K562 (cell line): Measurements from ENCODE around the gene PRDM16. TPM values are rescaled to one million over a fixed set of nuclear protein-coding genes. Genes with fewer than 3 reads are reported as not detected.

Experiments used
- ATAC-seq: fragments of 200-7000 bp; cut with Tn5 transposase; 3 replicates; pipeline ENCODE4 v1.9.1; 2020; ENCODE audit warnings: moderate library complexity
- BruUV-seq: library from RNA; stranded (reverse); fragments of 400-500 nt; replicated peaks from 2 replicates; lab custom pipeline; 2021; lab: Mats Ljungman, UMichigan
- CTCF ChIA-PET: fragments of 300-600 bp; formaldehyde crosslinking; extraction: SDS; loops from one replicate; lab custom pipeline; 2021; ENCODE audit warnings: low intra/inter-chr PET ratio; lab: Yijun Ruan, JAX
- POLR2A ChIA-PET: fragments of 300-600, 350-650 bp; sonication (Branson Sonifier 250); formaldehyde crosslinking; extraction: SDS; loops from one replicate; lab custom pipeline; 2021; ENCODE audit warnings: antibody characterized with exemption, inconsistent platforms; lab: Yijun Ruan, JAX
- DNase-seq, 4 experiments: peaks; one replicate each; pipeline versions ENCODE4 v3.0.0 to v3.0.0-alpha.2; 2011 to 2018; ENCODE audit warnings: low spot score in 3 of 4, mixed read lengths in 3 of 4; ENCODE audit errors: extremely low read depth in 1 of 4
- FAIRE-seq: peaks from 2 replicates; lab custom pipeline; 2011; peaks lifted over from hg19 to GRCh38; lab: Jason Lieb, UNC
- H2AFZ ChIP-seq: 2 replicates; pipeline ENCODE4 v1.6.0; 2011; ENCODE audit warnings: low read depth, low read length, control low read depth, inconsistent platforms
- H3K27ac ChIP-seq: fragments of 200-600 bp; 3 replicates; pipeline ENCODE4 v1.8.0; 2011; ENCODE audit warnings: low read depth, mild to moderate bottlenecking, control low read depth, inconsistent platforms, low read length, moderate library complexity, mixed read lengths; ENCODE audit errors: extremely low read depth
- H3K27me3 ChIP-seq, 2 experiments: fragments of 300-600 bp in 1 of 2; 2 replicates in 1 of 2; 3 replicates in 1 of 2; pipeline versions ENCODE4 v1.6.0 to v1.8.0; 2011; ENCODE audit warnings: inconsistent platforms in 2 of 2, low read length in 2 of 2, mild to moderate bottlenecking in 1 of 2, mixed read lengths in 1 of 2, moderate library complexity in 1 of 2; ENCODE audit not compliant: control insufficient read depth in 2 of 2, insufficient read depth in 2 of 2
- H3K36me3 ChIP-seq: fragments of 300-600 bp; 3 replicates; pipeline ENCODE4 v1.8.0; 2011; ENCODE audit warnings: mild to moderate bottlenecking, low read length, inconsistent platforms; ENCODE audit not compliant: control insufficient read depth, insufficient read depth
- H3K4me1 ChIP-seq, 2 experiments: fragments of 200-600 bp in 1 of 2; replicated peaks in 1 of 2; 2 replicates in 1 of 2; 3 replicates in 1 of 2; pipeline versions ENCODE4 v1.5.1 to v1.8.0; 2011; ENCODE audit warnings: inconsistent platforms in 2 of 2, low read length in 2 of 2, mild to moderate bottlenecking in 1 of 2, mixed read lengths in 1 of 2, moderate library complexity in 1 of 2; ENCODE audit not compliant: control insufficient read depth in 2 of 2, insufficient read depth in 2 of 2
- H3K4me2 ChIP-seq: 2 replicates; pipeline ENCODE4 v1.6.1; 2011; ENCODE audit warnings: low read length, control low read depth, inconsistent platforms, mixed read lengths; ENCODE audit not compliant: insufficient read depth
- H3K4me3 ChIP-seq: fragments of 200-600 bp; sonication (generic), shearing (Covaris generic); 2 replicates; pipeline ENCODE4 v1.5.1; 2016; ENCODE audit warnings: control low read depth, inconsistent platforms
- H3K79me2 ChIP-seq: fragments of 200-600 bp; 3 replicates; pipeline ENCODE4 v1.8.0; 2011; ENCODE audit warnings: low read length, inconsistent platforms; ENCODE audit not compliant: control insufficient read depth, insufficient read depth
- H3K9ac ChIP-seq, 2 experiments: 2 replicates each; pipeline versions ENCODE4 v1.6.0 to v1.6.1; 2011; ENCODE audit warnings: low read depth in 2 of 2, low read length in 2 of 2, control low read depth in 1 of 2, inconsistent platforms in 1 of 2, mild to moderate bottlenecking in 1 of 2, mixed read lengths in 1 of 2; ENCODE audit not compliant: insufficient read depth in 1 of 2
- H3K9me1 ChIP-seq: one replicate; pipeline ENCODE4 v1.6.0; 2011; ENCODE audit warnings: inconsistent platforms, mild to moderate bottlenecking, low read length, moderate library complexity; ENCODE audit not compliant: control insufficient read depth, insufficient read depth
- H3K9me3 ChIP-seq: replicated peaks from 2 replicates; pipeline ENCODE4 v1.5.1; 2011; ENCODE audit warnings: low read depth, low read length, inconsistent platforms; ENCODE audit not compliant: control insufficient read depth, insufficient read depth
- H4K20me1 ChIP-seq: replicated peaks from 2 replicates; pipeline ENCODE4 v1.6.1; 2011; ENCODE audit warnings: low read length, inconsistent platforms, mixed read lengths; ENCODE audit not compliant: control insufficient read depth, insufficient read depth
- FUS ChIP-seq: fragments of 200-400 bp; formaldehyde crosslinking; optimal IDR thresholded peaks from 2 replicates; pipeline ENCODE3; 2017; ENCODE audit warnings: low read depth, low read length
- IFI16 ChIP-seq: fragments of 250-450 bp; sonication (Bioruptor Pico); IDR thresholded peaks from 2 replicates; pipeline ENCODE4 v2.1.2; 2022; ENCODE audit warnings: mild to moderate bottlenecking, inconsistent platforms
- NFIC ChIP-seq: fragments of 450-650 bp; IDR thresholded peaks from 2 replicates; pipeline ENCODE4 v1.6.1; 2017; ENCODE audit warnings: mild to moderate bottlenecking, inconsistent platforms
- RUNX1 ChIP-seq: sonication (generic); IDR thresholded peaks from 2 replicates; pipeline ENCODE4 v1.6.1; 2016; ENCODE audit warnings: antibody characterized with exemption, low read depth
- ZC3H4 ChIP-seq: sonication (generic); formaldehyde crosslinking; IDR thresholded peaks from 2 replicates; pipeline ENCODE4 v1.9.0; 2021; ENCODE audit warnings: missing genetic modification reagents, borderline replicate concordance
- ZNF121 ChIP-seq: sonication (generic); formaldehyde crosslinking; conservative IDR thresholded peaks from 2 replicates; pipeline ENCODE4 v1.8.0; 2022; ENCODE audit warnings: missing genetic modification reagents
- WGBS: fragments of 100-300 bp; shearing (Covaris generic); methylation state at CpG from one replicate; pipeline ENCODE4 v1.1.6; 2016; ENCODE audit warnings: low coverage, mixed read lengths; ENCODE audit not compliant: insufficient coverage; ENCODE audit errors: missing lambda C conversion rate; 5-methylcytosine and 5-hydroxymethylcytosine counted together
- in situ Hi-C: fragments of 300-500 bp; cut with MboI; formaldehyde crosslinking; loops from 4 replicates; pipeline ENCODE4 v1.15.0; 2018; ENCODE audit warnings: inconsistent platforms, mixed read lengths
- intact Hi-C: fragments of 100-400 bp; cut with micrococcal nuclease; formaldehyde crosslinking; loops from 2 replicates; pipeline ENCODE4 v1.14.2; 2022
- polyA plus RNA-seq, 8 experiments: library from polyadenylated mRNA; depleted of rRNA in 4 of 8; stranded (reverse) in 5 of 8; unstranded in 3 of 8; fragments of >200 nt; fragmentation: Nextera tagmentation in 2 of 8; fragmentation: Illumina TruSeq in 1 of 8; extraction: Ambion mirVana in 2 of 8; extraction: Trizol in 1 of 8; gene quantifications; 2 replicates each; pipeline versions ENCODE4 v1.2.1 to v1.2.3, GENCODE V29; 2011 to 2014; ENCODE audit warnings: inconsistent platforms in 1 of 8, missing spikeins in 1 of 8
- total RNA-seq, 7 experiments: library from RNA; depleted of rRNA in 6 of 7; stranded (reverse); fragments of >200 nt in 6 of 7; fragmentation: Illumina TruSeq in 2 of 7; extraction: Trizol in 2 of 7; gene quantifications; 2 replicates each; pipeline versions ENCODE4 v1.2.1 to v1.2.3, GENCODE V29; 2011 to 2021; ENCODE audit warnings: low replicate concordance in 1 of 7
- TF ChIP-seq, protein P1 (sequence below): fragments of 450-650 bp; IDR thresholded peaks from 2 replicates; pipeline ENCODE4 v1.6.1; 2016; ENCODE audit warnings: mild to moderate bottlenecking

The PRDM16 gene
- total and polyA plus RNA-seq, 9 of the 15 experiments (the other 6 are each of a cell fraction or from before 2014, with no cell fraction given), result 0.10 to 0.27 TPM; not detected in 7

DNA sequence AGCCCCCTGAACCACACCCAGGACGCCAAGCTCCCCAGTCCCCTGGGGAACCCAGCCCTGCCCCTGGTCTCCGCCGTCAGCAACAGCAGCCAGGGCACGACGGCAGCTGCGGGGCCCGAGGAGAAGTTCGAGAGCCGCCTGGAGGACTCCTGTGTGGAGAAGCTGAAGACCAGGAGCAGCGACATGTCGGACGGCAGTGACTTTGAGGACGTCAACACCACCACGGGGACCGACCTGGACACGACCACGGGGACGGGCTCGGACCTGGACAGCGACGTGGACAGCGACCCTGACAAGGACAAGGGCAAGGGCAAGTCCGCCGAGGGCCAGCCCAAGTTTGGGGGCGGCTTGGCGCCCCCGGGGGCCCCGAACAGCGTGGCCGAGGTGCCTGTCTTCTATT lies 342.8 kb downstream of the PRDM16 start:
- in situ Hi-C loops (no loop called here), intact Hi-C loops (no loop called here)
- Histone ChIP-seq H3K4me2 (no peak overlapping the region), H3K9me1 (no peaks in the 10 kb centered on the region), H2AFZ (no peak overlapping the region), H3K4me1 (peaks cover 0 to 14% of the 10 kb centered on the region in 2 experiments; a peak in 1 of 5 replicates), H4K20me1 (0 out of 2 replicates have a peak, but pooled peaks cover 4% of the 10 kb centered on the region), H3K36me3 (no peaks in the 10 kb centered on the region), H3K9ac (no peak overlapping the region), H3K27ac (no peak overlapping the region), H3K27me3 (peaks cover 6 to 40% of the 10 kb centered on the region in 2 experiments; a peak in 3 of 5 replicates), H3K79me2 (no peaks in the 10 kb centered on the region), H3K4me3 (no peak overlapping the region), H3K9me3 (peaks cover 2% of the 10 kb centered on the region; the same call in 1 of the 2 replicates)
- POLR2A ChIA-PET, result interaction anchor here (0.8 to 1.1 kb wide), 2 partner anchors 12 to 52 kb away, joined by 5 read pairs; no protein-coding TSS in a partner anchor
- WGBS, result 1% methylated on average over 25 of the region's 30 CpGs
- DNase-seq (no peak), FAIRE-seq (no peak), ATAC-seq (no peak)
- CTCF ChIA-PET, result no interaction called here
- no TSS peak for BruUV-seq
- TF ChIP-seq NFIC, result no peak
- TF ChIP-seq, protein P1, sequence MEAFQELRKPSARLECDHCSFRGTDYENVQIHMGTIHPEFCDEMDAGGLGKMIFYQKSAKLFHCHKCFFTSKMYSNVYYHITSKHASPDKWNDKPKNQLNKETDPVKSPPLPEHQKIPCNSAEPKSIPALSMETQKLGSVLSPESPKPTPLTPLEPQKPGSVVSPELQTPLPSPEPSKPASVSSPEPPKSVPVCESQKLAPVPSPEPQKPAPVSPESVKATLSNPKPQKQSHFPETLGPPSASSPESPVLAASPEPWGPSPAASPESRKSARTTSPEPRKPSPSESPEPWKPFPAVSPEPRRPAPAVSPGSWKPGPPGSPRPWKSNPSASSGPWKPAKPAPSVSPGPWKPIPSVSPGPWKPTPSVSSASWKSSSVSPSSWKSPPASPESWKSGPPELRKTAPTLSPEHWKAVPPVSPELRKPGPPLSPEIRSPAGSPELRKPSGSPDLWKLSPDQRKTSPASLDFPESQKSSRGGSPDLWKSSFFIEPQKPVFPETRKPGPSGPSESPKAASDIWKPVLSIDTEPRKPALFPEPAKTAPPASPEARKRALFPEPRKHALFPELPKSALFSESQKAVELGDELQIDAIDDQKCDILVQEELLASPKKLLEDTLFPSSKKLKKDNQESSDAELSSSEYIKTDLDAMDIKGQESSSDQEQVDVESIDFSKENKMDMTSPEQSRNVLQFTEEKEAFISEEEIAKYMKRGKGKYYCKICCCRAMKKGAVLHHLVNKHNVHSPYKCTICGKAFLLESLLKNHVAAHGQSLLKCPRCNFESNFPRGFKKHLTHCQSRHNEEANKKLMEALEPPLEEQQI, result no peak
- no peak for TF ChIP-seq ZC3H4
- TF ChIP-seq RUNX1, result no peak
- TF ChIP-seq IFI16, result no peak
- TF ChIP-seq FUS, result no peak
- TF ChIP-seq ZNF121 (CRISPR knock-in tag), result no peak
